CD4-positive, alpha-beta T cell treated with Interleukin-15 for 4 hours (primary cell): ENCODE data around the gene PARD3B.

Source experiments
- DNase-seq: peaks from one replicate; pipeline ENCODE4 v3.0.0-alpha.2; 2020; ENCODE audit warnings: low spot score

Gene PARD3B

DNA sequence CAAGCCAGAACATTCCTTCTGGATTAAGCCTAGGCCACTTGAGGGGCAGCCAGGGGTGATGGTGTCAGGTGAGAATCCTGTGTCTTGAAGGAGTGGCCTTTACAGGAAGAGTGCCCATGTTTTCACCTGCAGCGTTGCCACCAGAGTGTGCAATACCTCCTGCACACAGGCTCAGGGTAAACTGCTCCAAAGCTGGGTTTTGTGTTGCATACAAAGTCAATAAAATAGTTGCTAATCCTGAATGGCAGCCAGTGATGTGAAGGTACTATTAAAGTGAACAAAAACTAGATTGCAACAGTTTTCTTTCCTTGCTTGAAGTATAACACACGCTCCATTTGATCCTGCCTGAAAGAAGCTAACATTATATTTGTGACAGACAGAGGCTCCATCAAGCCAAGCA lies 1072.6 kb downstream of the PARD3B start:
- no peak for DNase-seq

DNA sequence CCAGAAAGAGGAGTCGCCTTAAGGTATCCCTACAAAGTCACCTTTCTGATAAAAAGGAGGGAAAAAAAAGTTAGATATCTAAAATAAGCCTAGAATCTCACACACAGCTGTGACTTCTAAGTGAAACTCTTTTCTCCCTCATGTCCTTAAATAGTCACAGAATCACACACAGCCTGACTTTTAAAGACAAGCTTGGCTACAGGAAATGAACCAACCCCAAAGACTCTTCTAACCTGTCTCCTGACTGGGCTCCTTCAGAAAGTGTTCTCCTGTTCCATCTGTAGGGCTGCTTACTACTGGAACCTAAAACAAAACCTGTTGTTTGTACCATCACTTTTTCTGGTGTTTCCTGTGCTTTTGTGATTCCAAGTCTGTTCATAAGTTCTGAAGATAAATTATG lies 1074.3 kb downstream of the PARD3B start:
- DNase-seq = no peak

DNA sequence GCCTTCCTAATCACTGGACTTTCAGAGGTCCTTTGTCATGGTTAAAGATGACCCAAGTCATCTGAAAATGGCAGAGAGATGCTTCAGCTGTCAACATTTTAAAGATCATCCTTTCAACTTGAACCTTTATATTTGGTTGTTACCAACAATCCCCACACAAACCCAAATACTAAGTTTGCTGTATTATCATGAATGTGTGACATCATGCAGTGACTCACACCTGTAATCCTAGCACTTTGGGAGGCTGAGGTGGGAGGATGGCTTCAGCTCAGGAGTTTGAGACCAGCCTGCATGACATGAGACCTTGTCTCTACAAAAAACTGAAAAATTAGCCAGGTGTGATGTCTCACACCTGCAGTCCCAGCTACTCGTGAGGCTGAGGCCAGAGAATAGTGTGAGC lies 1081.8 kb downstream of the PARD3B start:
- DNase-seq = no peak

DNA sequence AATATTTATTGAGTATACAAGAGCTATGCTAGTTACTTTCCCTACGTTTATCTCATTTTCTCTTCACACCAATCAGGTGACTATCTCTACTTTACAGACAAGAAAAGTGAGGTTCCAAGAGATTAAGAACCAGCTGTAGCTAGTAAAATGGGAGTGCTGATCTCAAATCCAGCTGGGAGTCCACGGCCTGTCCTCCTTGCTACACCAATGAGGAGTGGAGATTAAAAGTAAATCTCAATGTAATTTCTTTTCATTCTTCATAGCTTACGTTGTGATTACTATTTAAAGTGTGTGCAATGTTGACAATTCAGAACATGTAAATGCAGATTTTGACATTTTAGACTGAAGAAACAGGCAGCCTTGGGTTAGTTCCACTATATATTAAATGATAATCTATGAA lies 1083.1 kb downstream of the PARD3B start:
- no peak for DNase-seq

GRCh38 chr2:205629091-205629776 lies 1084.0 kb downstream of the PARD3B start:
- no peak for DNase-seq

DNA sequence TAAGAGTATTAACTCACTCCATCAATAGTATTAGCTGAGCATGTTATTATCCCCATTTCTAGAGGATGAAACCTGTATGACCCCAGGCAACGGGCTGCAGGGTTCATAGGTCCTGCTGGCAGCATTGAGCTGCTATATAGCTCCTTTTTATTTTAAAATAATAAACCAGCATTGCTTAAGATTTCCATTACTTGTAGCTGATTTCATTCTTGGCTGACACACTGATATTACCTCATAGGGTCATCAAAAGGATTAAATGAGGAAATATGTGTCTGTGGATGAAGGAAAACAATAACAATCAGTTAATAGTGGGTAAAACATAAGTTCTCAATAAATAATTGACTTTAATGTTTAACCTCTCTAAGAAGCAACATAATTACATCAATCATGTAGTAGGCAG lies 1088.7 kb downstream of the PARD3B start:
- no peak for DNase-seq

- no peak for DNase-seq
These were observed 1091.5 kb downstream of the PARD3B start for GRCh38 chr2:205636549-205637319.

- DNase-seq = no peak
These were observed 1092.0 kb downstream of the PARD3B start for GRCh38 chr2:205637320-205637602.

- DNase-seq = no peak
These were observed 1092.7 kb downstream of the PARD3B start for GRCh38 chr2:205637779-205638503.

DNA sequence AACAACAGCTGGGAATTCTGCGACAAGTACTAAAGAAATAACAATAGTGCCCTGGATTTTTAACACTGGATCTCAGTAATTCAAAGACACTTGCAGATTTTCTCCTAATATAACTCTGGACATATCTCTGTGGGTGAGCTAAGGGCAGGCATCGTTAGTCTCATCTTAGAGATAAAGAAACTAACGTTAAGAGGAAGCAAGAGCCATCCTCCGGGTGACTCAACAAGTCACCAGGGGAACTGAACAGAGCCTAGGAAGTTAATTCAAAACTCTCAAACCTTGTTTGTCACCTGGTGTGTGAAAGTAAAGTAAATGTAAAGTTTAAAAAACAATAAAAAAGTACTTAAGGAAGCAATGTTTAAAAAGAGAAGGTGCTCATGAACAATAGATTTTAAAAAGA lies 1095.4 kb downstream of the PARD3B start:
- no peak for DNase-seq

DNA sequence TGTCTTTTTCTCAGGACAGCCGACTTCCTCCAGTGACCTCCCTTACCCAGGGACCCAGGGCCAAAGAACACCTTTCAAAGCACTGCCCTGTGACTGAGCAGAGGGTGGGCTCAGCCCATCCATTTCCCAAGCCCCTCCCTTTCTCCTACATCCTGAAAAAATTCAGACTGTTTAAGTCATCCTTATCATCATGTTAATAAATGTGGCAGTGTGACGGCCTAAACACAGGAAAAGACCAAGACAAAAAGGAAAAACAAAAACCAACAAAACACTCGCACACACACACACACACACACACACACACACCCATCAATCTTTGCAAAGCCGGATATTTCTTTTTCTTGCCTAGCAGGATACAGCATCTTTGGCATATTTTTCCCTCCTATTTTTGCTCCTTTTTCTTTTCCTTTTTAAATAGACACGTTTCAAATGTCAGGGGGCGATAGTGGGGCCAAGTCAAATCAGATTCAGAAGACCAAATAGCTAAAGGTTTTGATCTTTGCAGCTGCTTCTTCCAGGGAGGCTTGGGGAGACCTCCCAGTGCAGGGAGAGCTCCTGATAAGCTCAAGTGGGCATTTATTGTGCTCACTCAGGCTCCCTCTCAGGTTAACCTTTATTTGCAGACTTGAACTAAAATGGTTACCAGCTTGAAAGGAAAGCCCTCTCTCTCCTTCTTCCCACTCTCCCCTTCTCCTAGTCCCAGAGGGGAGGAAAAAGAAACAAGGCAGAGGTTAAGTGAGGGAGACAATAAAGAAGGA lies 1097.5 kb downstream of the PARD3B start:
- no peak for DNase-seq

- no peak for DNase-seq
These were observed 1098.2 kb downstream of the PARD3B start for GRCh38 chr2:205643391-205643885.

GRCh38 chr2:205644018-205644417 lies 1098.7 kb downstream of the PARD3B start:
- no peak for DNase-seq

DNA sequence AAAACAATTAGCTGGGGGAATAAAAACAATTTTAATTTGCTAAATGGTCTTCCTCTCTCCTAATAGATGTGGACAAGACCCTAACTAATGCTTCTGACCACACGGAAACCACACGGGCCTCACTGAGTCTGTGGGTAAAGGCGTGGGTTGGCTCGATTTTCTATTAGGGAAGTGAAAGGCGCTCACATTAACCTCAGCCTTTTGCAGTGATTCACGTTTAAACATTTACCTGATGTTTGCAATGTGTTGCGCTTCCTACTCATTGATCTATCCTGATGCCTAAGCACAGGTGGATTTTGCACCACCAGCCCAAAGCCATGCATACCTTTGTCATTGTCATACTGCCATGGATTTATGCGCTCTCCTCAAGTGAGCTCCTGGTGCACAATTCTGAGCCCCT lies 1101.4 kb downstream of the PARD3B start:
- no peak for DNase-seq

GRCh38 chr2:205650450-205650849 lies 1105.2 kb downstream of the PARD3B start:
- no peak for DNase-seq

- DNase-seq = no peak
These were observed 1105.7 kb downstream of the PARD3B start for GRCh38 chr2:205650931-205651330.

GRCh38 chr2:205651719-205652118 lies 1106.4 kb downstream of the PARD3B start:
- no peak for DNase-seq

- no peak for DNase-seq
These were observed 1109.8 kb downstream of the PARD3B start for GRCh38 chr2:205654878-205655605.

DNA sequence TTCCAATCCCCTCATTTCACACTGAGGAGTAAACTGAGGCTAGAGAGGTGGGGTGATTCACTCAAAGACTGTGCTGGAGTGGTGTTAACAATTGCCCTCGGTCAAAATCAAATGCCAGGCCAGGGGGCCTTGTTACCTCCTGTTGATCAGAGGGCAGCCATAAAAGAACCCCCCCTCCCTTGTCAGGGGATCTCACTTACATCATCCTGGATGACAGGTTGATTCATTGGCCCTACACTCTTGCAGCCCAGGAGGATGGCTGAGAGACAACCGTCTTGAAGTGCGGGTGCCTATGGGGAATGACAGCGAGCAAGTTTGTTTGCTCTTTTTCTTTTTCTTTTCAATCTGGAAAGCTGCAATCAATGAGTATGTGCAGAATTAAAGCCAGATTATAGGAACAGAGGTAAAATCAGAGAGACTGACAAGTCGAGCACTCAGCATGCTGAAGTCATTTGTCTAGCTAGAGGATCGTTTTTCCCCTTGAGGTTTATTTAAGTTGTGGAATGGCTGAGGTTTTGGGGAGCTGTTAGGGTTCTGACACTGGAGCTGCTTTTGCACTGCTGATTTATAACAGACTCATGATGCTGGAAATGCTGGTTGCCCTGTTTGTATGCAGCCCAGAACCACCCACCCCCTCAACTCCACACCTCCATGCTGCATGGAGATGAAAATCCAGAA lies 1110.6 kb downstream of the PARD3B start:
- DNase-seq = no peak

DNA sequence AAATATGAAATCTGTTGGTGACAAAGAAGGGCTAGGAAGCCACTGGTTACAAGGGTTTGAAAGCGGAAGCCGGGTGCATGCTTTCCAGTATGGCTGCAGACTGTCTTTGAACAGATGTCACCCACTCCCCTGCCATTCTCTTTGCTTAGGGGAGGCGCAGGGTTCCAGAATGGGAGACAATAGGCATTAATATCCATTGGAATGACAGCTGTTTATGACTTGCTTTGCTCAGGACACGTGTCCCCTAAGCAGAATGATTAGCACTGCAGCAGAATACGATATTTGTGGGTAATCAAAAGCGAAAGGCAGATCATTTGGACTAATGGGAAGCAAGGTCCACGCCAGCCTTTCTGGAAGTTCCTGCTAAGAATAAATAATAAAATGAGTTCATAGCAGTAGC lies 1111.2 kb downstream of the PARD3B start:
- no peak for DNase-seq

- DNase-seq = no peak
These were observed 1111.7 kb downstream of the PARD3B start for GRCh38 chr2:205656941-205657340.
